GM12875 (cell line): Measurements from ENCODE around the gene CTBP1.

Experiments
- H3K4me3 ChIP-seq: one replicate; pipeline ENCODE4 v1.5.1; 2011; ENCODE audit warnings: low read depth, low read length, control low read depth
- CTCF ChIP-seq: IDR thresholded peaks from 2 replicates; pipeline ENCODE4 v1.5.1; 2011; ENCODE audit warnings: low read depth, mild to moderate bottlenecking, control low read depth, inconsistent platforms, low read length, moderate library complexity, borderline replicate concordance; ENCODE audit not compliant: insufficient read depth

CTBP1 gene

GRCh38 chr4:1183985-1184773 is 64.8 kb downstream of the CTBP1 start:
- TF ChIP-seq CTCF: no peak
- H3K4me3 ChIP-seq: no peak overlapping the region

GRCh38 chr4:1182313-1182712 is 66.6 kb downstream of the CTBP1 start:
- no peak for TF ChIP-seq CTCF
- H3K4me3 ChIP-seq: no peak overlapping the region

- H3K4me3 ChIP-seq: no peak overlapping the region
- no peak for TF ChIP-seq CTCF
Measured at GRCh38 chr4:1180663-1181062, 68.3 kb downstream of the CTBP1 start.

GRCh38 chr4:1179976-1180375 is 69.0 kb downstream of the CTBP1 start:
- no peak for TF ChIP-seq CTCF
- no peak overlapping the region for H3K4me3 ChIP-seq

GRCh38 chr4:1179089-1179441 is 69.9 kb downstream of the CTBP1 start:
- no peak for TF ChIP-seq CTCF
- H3K4me3 ChIP-seq: no peak overlapping the region

GRCh38 chr4:1178300-1179088 is 70.4 kb downstream of the CTBP1 start:
- TF ChIP-seq CTCF: no peak
- no peak overlapping the region for H3K4me3 ChIP-seq
